Measurements from ENCODE around the gene SLC26A5.

SLC26A5 gene

DNA sequence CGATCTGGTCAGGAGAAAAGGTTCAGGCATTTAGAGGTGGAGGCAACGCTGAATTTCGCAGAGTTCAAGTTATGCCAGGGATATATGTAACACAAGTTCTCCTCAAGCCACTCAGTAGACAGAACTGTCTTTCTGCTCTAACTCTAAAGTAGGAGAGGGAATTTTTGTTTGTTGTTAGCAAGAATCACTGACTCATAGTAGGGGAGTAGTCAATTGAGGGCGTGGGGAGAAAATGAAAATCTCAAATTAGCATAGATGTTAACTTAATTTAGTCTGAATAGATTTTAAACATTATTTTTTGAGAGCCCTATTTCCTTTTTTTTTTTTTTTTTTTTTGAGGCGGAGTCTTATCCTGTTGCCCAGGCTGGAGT is 64.0 kb downstream of the SLC26A5 start:
- no peaks in the 10 kb centered on the region for H4K20me1 ChIP-seq (ENCODE audit: insufficient read depth, low read length, poor library complexity, severe bottlenecking)
- no peaks in the 10 kb centered on the region for H3K27me3 ChIP-seq (ENCODE audit: insufficient read depth, low read length, poor library complexity, severe bottlenecking)
- no peaks in the 10 kb centered on the region for H3K79me2 ChIP-seq (ENCODE audit: insufficient read depth, low read length)
- no peak overlapping the region for H3K4me3 ChIP-seq (ENCODE audit: low read length, poor library complexity, severe bottlenecking)
- H3F3A ChIP-seq (ENCODE audit: low read depth), result no peaks in the 10 kb centered on the region
- H3K9me2 ChIP-seq (replicated peaks; ENCODE audit: low read depth, low read length), result no peaks in the 10 kb centered on the region
- H3K4me2 ChIP-seq (ENCODE audit: low read depth, low read length, poor library complexity, severe bottlenecking), result no peak overlapping the region
- no peaks in the 10 kb centered on the region for H3K9me3 ChIP-seq (ENCODE audit: insufficient read depth, low read depth, low read length)
- H3K36me3 ChIP-seq (ENCODE audit: insufficient read depth, low read length), result no peaks in the 10 kb centered on the region
- H2AFZ ChIP-seq (ENCODE audit: low read length), result no peak overlapping the region
- H3K9ac ChIP-seq (ENCODE audit: low read depth, low read length, poor library complexity, severe bottlenecking), result no peak overlapping the region
- no peak for TF ChIP-seq EZH2phosphoT487 (IDR thresholded peaks at IDR 0.05; ENCODE audit: borderline replicate concordance)
- TF ChIP-seq, protein P1, sequence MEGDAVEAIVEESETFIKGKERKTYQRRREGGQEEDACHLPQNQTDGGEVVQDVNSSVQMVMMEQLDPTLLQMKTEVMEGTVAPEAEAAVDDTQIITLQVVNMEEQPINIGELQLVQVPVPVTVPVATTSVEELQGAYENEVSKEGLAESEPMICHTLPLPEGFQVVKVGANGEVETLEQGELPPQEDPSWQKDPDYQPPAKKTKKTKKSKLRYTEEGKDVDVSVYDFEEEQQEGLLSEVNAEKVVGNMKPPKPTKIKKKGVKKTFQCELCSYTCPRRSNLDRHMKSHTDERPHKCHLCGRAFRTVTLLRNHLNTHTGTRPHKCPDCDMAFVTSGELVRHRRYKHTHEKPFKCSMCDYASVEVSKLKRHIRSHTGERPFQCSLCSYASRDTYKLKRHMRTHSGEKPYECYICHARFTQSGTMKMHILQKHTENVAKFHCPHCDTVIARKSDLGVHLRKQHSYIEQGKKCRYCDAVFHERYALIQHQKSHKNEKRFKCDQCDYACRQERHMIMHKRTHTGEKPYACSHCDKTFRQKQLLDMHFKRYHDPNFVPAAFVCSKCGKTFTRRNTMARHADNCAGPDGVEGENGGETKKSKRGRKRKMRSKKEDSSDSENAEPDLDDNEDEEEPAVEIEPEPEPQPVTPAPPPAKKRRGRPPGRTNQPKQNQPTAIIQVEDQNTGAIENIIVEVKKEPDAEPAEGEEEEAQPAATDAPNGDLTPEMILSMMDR (conservative IDR thresholded peaks at IDR 0.05; ENCODE audit: low read length), result no peak
- H3K4me1 ChIP-seq (ENCODE audit: insufficient read depth, low read length, poor library complexity, severe bottlenecking), result no peaks in the 10 kb centered on the region

DNA sequence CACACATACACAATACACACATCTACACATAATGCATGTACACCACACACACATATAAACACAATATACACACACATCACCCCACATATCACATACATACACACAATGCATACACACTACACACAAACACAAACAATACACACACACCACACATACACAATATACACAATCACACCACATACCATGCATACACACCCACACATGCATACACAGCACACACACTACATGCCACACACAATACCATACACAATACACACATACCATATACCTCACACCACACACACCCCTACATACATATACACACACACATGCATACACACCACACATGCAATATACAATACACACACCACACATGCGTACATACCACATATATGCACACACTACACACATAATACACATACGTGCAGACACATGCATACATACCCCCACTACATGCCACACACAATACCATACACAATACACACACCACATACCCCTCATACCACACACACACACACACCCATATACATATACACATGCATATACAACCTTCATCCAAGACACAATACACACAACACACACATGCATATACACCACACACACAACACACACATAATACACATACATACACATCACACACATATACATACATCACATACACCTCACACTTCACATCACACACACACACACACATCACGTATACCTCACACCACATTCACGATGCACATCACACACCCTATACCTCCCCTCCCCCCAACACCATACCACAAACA is 64.6 kb downstream of the SLC26A5 start:
- H4K20me1 ChIP-seq (ENCODE audit: insufficient read depth, low read length, poor library complexity, severe bottlenecking), result no peaks in the 10 kb centered on the region
- no peaks in the 10 kb centered on the region for H3F3A ChIP-seq (ENCODE audit: low read depth)
- H2AFZ ChIP-seq (ENCODE audit: low read length), result no peak overlapping the region
- no peaks in the 10 kb centered on the region for H3K9me2 ChIP-seq (replicated peaks; ENCODE audit: low read depth, low read length)
- H3K4me2 ChIP-seq (ENCODE audit: low read depth, low read length, poor library complexity, severe bottlenecking), result no peak overlapping the region
- H3K27me3 ChIP-seq (ENCODE audit: insufficient read depth, low read length, poor library complexity, severe bottlenecking), result no peaks in the 10 kb centered on the region
- no peaks in the 10 kb centered on the region for H3K36me3 ChIP-seq (ENCODE audit: insufficient read depth, low read length)
- H3K9me3 ChIP-seq (ENCODE audit: insufficient read depth, low read depth, low read length), result no peaks in the 10 kb centered on the region
- no peak overlapping the region for H3K9ac ChIP-seq (ENCODE audit: low read depth, low read length, poor library complexity, severe bottlenecking)
- no peaks in the 10 kb centered on the region for H3K79me2 ChIP-seq (ENCODE audit: insufficient read depth, low read length)
- no peak overlapping the region for H3K4me3 ChIP-seq (ENCODE audit: low read length, poor library complexity, severe bottlenecking)
- TF ChIP-seq, protein P1 (conservative IDR thresholded peaks at IDR 0.05; ENCODE audit: low read length), result no peak
- TF ChIP-seq EZH2phosphoT487 (IDR thresholded peaks at IDR 0.05; ENCODE audit: borderline replicate concordance), result no peak
- no peaks in the 10 kb centered on the region for H3K4me1 ChIP-seq (ENCODE audit: insufficient read depth, low read length, poor library complexity, severe bottlenecking)

DNA sequence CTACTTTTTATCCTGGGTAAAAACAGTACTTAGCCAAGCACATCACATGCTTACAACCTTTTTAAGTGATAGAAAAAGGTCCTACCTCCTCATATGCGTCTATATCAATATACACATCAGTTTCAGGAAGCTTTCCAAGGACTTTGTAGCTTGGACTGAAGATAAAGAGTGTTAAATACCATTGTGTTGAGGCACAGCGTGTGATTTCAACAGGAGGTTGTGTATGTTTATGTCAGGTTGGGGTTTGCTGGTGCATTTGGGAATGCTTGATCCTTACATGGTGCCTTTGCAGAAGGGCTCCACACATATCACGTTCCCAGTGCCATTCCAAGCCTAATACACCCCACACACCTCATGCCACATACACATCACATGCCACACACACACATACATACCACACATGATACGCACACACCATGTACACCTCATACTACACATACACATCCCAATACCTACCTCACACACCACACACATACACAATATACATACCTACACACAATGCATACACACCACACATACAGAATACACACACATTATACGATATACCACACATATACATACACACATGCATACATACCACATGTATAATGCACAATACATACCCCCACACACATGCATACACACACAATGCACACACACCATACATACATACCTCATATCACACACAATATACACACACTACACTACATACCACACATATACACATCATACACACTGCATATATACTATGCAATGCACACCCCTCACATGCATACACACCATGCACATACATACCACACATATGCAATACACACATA is 65.4 kb downstream of the SLC26A5 start:
- TF ChIP-seq EZH2phosphoT487 (IDR thresholded peaks at IDR 0.05; ENCODE audit: borderline replicate concordance), result no peak
- TF ChIP-seq, protein P1 (conservative IDR thresholded peaks at IDR 0.05; ENCODE audit: low read length), result no peak
- Histone ChIP-seq H3K27me3 (ENCODE audit: insufficient read depth, low read length, poor library complexity, severe bottlenecking) (no peaks in the 10 kb centered on the region), H3K9me3 (ENCODE audit: insufficient read depth, low read depth, low read length) (no peaks in the 10 kb centered on the region), H3K4me1 (ENCODE audit: insufficient read depth, low read length, poor library complexity, severe bottlenecking) (no peaks in the 10 kb centered on the region), H3K79me2 (ENCODE audit: insufficient read depth, low read length) (no peaks in the 10 kb centered on the region), H4K20me1 (ENCODE audit: insufficient read depth, low read length, poor library complexity, severe bottlenecking) (no peaks in the 10 kb centered on the region), H3K36me3 (ENCODE audit: insufficient read depth, low read length) (no peaks in the 10 kb centered on the region), H3K4me2 (ENCODE audit: low read depth, low read length, poor library complexity, severe bottlenecking) (no peak overlapping the region), H3F3A (ENCODE audit: low read depth) (no peaks in the 10 kb centered on the region), H3K4me3 (ENCODE audit: low read length, poor library complexity, severe bottlenecking) (no peak overlapping the region), H3K9ac (ENCODE audit: low read depth, low read length, poor library complexity, severe bottlenecking) (no peak overlapping the region), H2AFZ (ENCODE audit: low read length) (no peak overlapping the region), H3K9me2 (replicated peaks; ENCODE audit: low read depth, low read length) (no peaks in the 10 kb centered on the region)

Data from Loucy (cell line).